ENCODE data around the gene MYBPH.

- no peak for TF ChIP-seq POLR2A (IDR thresholded peaks at IDR 0.05; ENCODE audit: low read length)
- TF ChIP-seq CTCF (IDR thresholded peaks at IDR 0.05), result no peak
- no peak for TF ChIP-seq JUNB (IDR thresholded peaks at IDR 0.05)
- TF ChIP-seq, protein P1, sequence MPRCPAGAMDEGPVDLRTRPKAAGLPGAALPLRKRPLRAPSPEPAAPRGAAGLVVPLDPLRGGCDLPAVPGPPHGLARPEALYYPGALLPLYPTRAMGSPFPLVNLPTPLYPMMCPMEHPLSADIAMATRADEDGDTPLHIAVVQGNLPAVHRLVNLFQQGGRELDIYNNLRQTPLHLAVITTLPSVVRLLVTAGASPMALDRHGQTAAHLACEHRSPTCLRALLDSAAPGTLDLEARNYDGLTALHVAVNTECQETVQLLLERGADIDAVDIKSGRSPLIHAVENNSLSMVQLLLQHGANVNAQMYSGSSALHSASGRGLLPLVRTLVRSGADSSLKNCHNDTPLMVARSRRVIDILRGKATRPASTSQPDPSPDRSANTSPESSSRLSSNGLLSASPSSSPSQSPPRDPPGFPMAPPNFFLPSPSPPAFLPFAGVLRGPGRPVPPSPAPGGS (IDR thresholded peaks at IDR 0.05), result no peak
- no peak for TF ChIP-seq RARB (CRISPR knock-in tag; IDR thresholded peaks at IDR 0.05)
- no peak for TF ChIP-seq HDAC2 (IDR thresholded peaks at IDR 0.05)
- no peak for TF ChIP-seq ESRRA (IDR thresholded peaks at IDR 0.05; ENCODE audit: borderline replicate concordance, low read length)
- no peak for TF ChIP-seq KDM1A (IDR thresholded peaks at IDR 0.05; ENCODE audit: low read depth)
- TF ChIP-seq, protein P2, sequence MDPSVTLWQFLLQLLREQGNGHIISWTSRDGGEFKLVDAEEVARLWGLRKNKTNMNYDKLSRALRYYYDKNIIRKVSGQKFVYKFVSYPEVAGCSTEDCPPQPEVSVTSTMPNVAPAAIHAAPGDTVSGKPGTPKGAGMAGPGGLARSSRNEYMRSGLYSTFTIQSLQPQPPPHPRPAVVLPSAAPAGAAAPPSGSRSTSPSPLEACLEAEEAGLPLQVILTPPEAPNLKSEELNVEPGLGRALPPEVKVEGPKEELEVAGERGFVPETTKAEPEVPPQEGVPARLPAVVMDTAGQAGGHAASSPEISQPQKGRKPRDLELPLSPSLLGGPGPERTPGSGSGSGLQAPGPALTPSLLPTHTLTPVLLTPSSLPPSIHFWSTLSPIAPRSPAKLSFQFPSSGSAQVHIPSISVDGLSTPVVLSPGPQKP (IDR thresholded peaks at IDR 0.05; ENCODE audit: low read depth, low read length), result no peak
- TF ChIP-seq SMC3 (IDR thresholded peaks at IDR 0.05), result no peak
- TF ChIP-seq RCOR1 (IDR thresholded peaks at IDR 0.05; ENCODE audit: low read depth, low read length), result no peak
- TF ChIP-seq HMGXB4 (CRISPR knock-in tag; IDR thresholded peaks at IDR 0.05; ENCODE audit: borderline replicate concordance), result no peak
Measured at GRCh38 chr1:203171341-203172183, 4.1 kb downstream of the MYBPH start.
